Thymus (tissue), 11 donors: ENCODE data around the gene FILIP1. TPM values are rescaled to one million over a fixed set of nuclear protein-coding genes. Genes with fewer than 3 reads are reported as not detected.

Experiments
- DNase-seq, 9 donors: peaks; one replicate each; pipeline ENCODE4 v3.0.0-alpha.2; 2013; ENCODE audit warnings: low spot score in 9 of 9, low read depth in 6 of 9, missing footprints in 1 of 9
- H3K27ac ChIP-seq, 2 donors: one replicate each; pipeline ENCODE4 v1.5.1; 2013; ENCODE audit warnings: control low read depth in 1 of 2, low read depth in 1 of 2, low read length in 1 of 2, mild to moderate bottlenecking in 1 of 2, moderate library complexity in 1 of 2
- H3K27me3 ChIP-seq, 2 donors: one replicate each; pipeline ENCODE4 v1.5.1; 2013; ENCODE audit warnings: low read length in 1 of 2; ENCODE audit not compliant: control insufficient read depth in 2 of 2, insufficient read depth in 1 of 2
- H3K36me3 ChIP-seq, 2 donors: one replicate each; pipeline ENCODE4 v1.5.1; 2013; ENCODE audit warnings: low read length in 1 of 2, mild to moderate bottlenecking in 1 of 2, moderate library complexity in 1 of 2; ENCODE audit not compliant: control insufficient read depth in 2 of 2, insufficient read depth in 2 of 2
- H3K4me1 ChIP-seq, 2 donors: one replicate each; pipeline ENCODE4 v1.5.1; 2013; ENCODE audit warnings: low read length in 2 of 2; ENCODE audit not compliant: control insufficient read depth in 2 of 2, insufficient read depth in 2 of 2
- H3K4me3 ChIP-seq, 2 donors: one replicate each; pipeline ENCODE4 v1.5.1; 2013; ENCODE audit warnings: low read length in 2 of 2, control low read depth in 1 of 2, mild to moderate bottlenecking in 1 of 2
- H3K9me3 ChIP-seq, 2 donors: one replicate each; pipeline ENCODE4 v1.5.1; 2013; ENCODE audit warnings: low read length in 1 of 2, mild to moderate bottlenecking in 1 of 2; ENCODE audit not compliant: control insufficient read depth in 2 of 2, insufficient read depth in 1 of 2
- WGBS: extraction: QIAGEN DNeasy Blood & Tissue Kit; methylation state at CpG from one replicate; pipeline ENCODE4 v1.1.7; 2013; 5-methylcytosine and 5-hydroxymethylcytosine counted together
- polyA plus RNA-seq: library from polyadenylated mRNA; stranded (reverse); fragments of 200-250 nt; gene quantifications from one replicate; pipeline ENCODE4 v1.2.3, GENCODE V29; 2013
- total RNA-seq: library from RNA; stranded (reverse); fragments of 120-200 nt; gene quantifications from one replicate; pipeline ENCODE4 v1.2.4, GENCODE V29; 2013
- donor health status: healthy.

FILIP1 gene
- total and polyA plus RNA-seq, 2 donors = 1.8 to 1.9 TPM

GRCh38 chr6:75391276-75391675 lies 102.3 kb downstream of the FILIP1 start:
- H3K36me3 ChIP-seq = no peaks in the 10 kb centered on the region
- H3K27ac ChIP-seq = no peak overlapping the region
- H3K9me3 ChIP-seq = no peaks in the 10 kb centered on the region
- no peaks in the 10 kb centered on the region for H3K4me1 ChIP-seq
- H3K4me3 ChIP-seq = no peak overlapping the region
- 91% methylated on average over 1 of the region's 1 CpG for WGBS
- DNase-seq = no peak
- H3K27me3 ChIP-seq = no peaks in the 10 kb centered on the region

- Histone ChIP-seq H3K27me3 (no peaks in the 10 kb centered on the region), H3K4me3 (no peak overlapping the region), H3K4me1 (no peaks in the 10 kb centered on the region), H3K9me3 (no peaks in the 10 kb centered on the region), H3K27ac (no peak overlapping the region), H3K36me3 (no peaks in the 10 kb centered on the region)
- DNase-seq = no peak
- WGBS = 91% methylated on average over 8 of the region's 8 CpGs
Observed at GRCh38 chr6:75386050-75386770, 107.4 kb downstream of the FILIP1 start.

- Histone ChIP-seq H3K27ac (no peak overlapping the region), H3K9me3 (no peaks in the 10 kb centered on the region), H3K27me3 (no peaks in the 10 kb centered on the region), H3K4me1 (no peaks in the 10 kb centered on the region), H3K36me3 (no peaks in the 10 kb centered on the region), H3K4me3 (no peak overlapping the region)
- no peak for DNase-seq
Observed at GRCh38 chr6:75384116-75384515, 109.5 kb downstream of the FILIP1 start.

GRCh38 chr6:75382634-75382900 lies 111.0 kb downstream of the FILIP1 start:
- 86% methylated on average over 2 of the region's 2 CpGs for WGBS
- Histone ChIP-seq H3K4me1 (no peaks in the 10 kb centered on the region), H3K36me3 (no peaks in the 10 kb centered on the region), H3K4me3 (no peak overlapping the region), H3K27ac (no peak overlapping the region), H3K9me3 (no peaks in the 10 kb centered on the region), H3K27me3 (no peaks in the 10 kb centered on the region)
- DNase-seq = no peak

GRCh38 chr6:75381877-75382633 lies 111.5 kb downstream of the FILIP1 start:
- 36% methylated on average over 2 of the region's 2 CpGs for whole genome bisulfite sequencing
- Histone ChIP-seq H3K9me3 (no peaks in the 10 kb centered on the region), H3K27me3 (no peaks in the 10 kb centered on the region), H3K4me1 (no peaks in the 10 kb centered on the region), H3K36me3 (no peaks in the 10 kb centered on the region), H3K4me3 (no peak overlapping the region), H3K27ac (peak overlapping the region in 1 of 2 donors; percentile 2)
- DNase-seq = no peak

GRCh38 chr6:75379536-75379935 lies 114.1 kb downstream of the FILIP1 start:
- Histone ChIP-seq H3K27me3 (no peaks in the 10 kb centered on the region), H3K4me3 (no peak overlapping the region), H3K9me3 (no peaks in the 10 kb centered on the region), H3K4me1 (no peaks in the 10 kb centered on the region), H3K36me3 (no peaks in the 10 kb centered on the region), H3K27ac (no peak overlapping the region)
- no peak for DNase-seq
- WGBS = 94% methylated on average over 4 of the region's 4 CpGs

- WGBS = 44% methylated on average over 2 of the region's 2 CpGs
Observed at GRCh38 chr6:75378101-75378500, 115.5 kb downstream of the FILIP1 start.

GRCh38 chr6:75377386-75377785 lies 116.2 kb downstream of the FILIP1 start:
- Histone ChIP-seq H3K27me3 (no peaks in the 10 kb centered on the region), H3K4me3 (no peak overlapping the region), H3K36me3 (no peaks in the 10 kb centered on the region), H3K4me1 (no peaks in the 10 kb centered on the region), H3K27ac (no peak overlapping the region), H3K9me3 (no peaks in the 10 kb centered on the region)
- no peak for DNase-seq
- 95% methylated on average over 3 of the region's 3 CpGs for WGBS

More at GRCh38 chr6:75378101-75378500, 115.5 kb downstream of the FILIP1 start:
- Histone ChIP-seq H3K4me3 (no peak overlapping the region), H3K36me3 (no peaks in the 10 kb centered on the region), H3K27me3 (no peaks in the 10 kb centered on the region), H3K4me1 (no peaks in the 10 kb centered on the region), H3K9me3 (no peaks in the 10 kb centered on the region), H3K27ac (no peak overlapping the region)
- no peak for DNase-seq

GRCh38 chr6:75376347-75377024 lies 117.1 kb downstream of the FILIP1 start:
- Histone ChIP-seq H3K27me3 (no peaks in the 10 kb centered on the region), H3K27ac (no peak overlapping the region), H3K36me3 (no peaks in the 10 kb centered on the region), H3K9me3 (no peaks in the 10 kb centered on the region), H3K4me1 (no peaks in the 10 kb centered on the region), H3K4me3 (no peak overlapping the region)
- 65% methylated on average over 2 of the region's 2 CpGs for WGBS
- no peak for DNase-seq
